GM18508 (cell line): ENCODE measurements around the gene RBMS1.

Experiments used
- ATAC-seq: cut with Tn5 transposase; IDR thresholded peaks from one replicate; pipeline ENCODE4 v1.9.1; 2021; ENCODE audit warnings: moderate number of reproducible peaks; ENCODE audit not compliant: insufficient read depth, unreplicated experiment

The RBMS1 gene

GRCh38 chr2:160389875-160390274 is 103.7 kb downstream of the RBMS1 start:
- ATAC-seq, result no peak

GRCh38 chr2:160388464-160389263 is 104.9 kb downstream of the RBMS1 start:
- no peak for ATAC-seq

GRCh38 chr2:160387558-160388262 is 105.9 kb downstream of the RBMS1 start:
- no peak for ATAC-seq

- no peak for ATAC-seq
Measured at GRCh38 chr2:160384791-160385190, 108.8 kb downstream of the RBMS1 start.

GRCh38 chr2:160381425-160381951 is 112.1 kb downstream of the RBMS1 start:
- no peak for ATAC-seq

GRCh38 chr2:160380611-160381010 is 113.0 kb downstream of the RBMS1 start:
- no peak for ATAC-seq

DNA sequence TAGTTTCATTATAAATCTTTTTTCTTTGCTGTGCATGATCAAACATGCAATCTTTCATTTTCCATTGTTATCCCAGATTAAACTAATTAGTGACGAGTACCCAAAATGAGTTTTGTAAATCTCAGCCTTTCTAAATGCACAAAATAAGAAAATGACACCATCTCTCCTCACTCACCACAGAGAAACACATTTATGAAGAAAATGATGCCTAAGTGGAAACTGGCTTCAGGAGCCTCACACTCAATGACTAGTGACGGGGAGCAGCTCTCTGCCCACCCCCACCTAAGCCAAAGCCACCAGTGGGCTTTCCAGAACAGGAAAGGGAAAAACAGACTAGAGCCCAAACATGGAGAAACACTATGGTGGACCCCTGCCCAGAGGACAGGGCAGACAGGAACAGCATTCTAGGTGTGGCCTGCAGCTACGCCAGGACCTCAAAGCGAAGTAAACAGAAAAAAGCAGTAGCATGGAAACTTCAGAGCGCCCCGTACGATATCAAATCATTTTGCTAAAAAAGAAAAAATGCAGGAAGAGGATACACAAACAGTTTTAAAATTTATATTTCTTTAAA is 113.5 kb downstream of the RBMS1 start:
- no peak for ATAC-seq

DNA sequence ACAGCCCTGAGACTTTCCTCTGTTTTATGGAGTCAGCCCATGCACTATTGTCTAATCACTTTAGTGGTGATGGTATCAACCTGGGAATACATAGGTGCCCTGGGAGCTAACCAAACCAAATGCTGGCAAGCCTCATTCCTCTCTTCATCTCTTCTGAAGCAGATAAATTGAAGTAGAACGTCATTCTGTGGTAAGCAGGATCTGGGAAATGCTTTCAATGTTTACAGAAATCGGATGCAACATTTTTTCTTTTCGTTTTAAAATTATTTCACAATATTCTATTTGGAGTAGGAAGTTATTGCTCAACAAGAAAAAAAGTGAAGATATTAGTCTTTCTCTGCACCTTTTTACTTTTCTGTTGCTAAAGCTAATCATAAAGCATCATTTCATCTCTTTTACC is 114.2 kb downstream of the RBMS1 start:
- ATAC-seq, result no peak

DNA sequence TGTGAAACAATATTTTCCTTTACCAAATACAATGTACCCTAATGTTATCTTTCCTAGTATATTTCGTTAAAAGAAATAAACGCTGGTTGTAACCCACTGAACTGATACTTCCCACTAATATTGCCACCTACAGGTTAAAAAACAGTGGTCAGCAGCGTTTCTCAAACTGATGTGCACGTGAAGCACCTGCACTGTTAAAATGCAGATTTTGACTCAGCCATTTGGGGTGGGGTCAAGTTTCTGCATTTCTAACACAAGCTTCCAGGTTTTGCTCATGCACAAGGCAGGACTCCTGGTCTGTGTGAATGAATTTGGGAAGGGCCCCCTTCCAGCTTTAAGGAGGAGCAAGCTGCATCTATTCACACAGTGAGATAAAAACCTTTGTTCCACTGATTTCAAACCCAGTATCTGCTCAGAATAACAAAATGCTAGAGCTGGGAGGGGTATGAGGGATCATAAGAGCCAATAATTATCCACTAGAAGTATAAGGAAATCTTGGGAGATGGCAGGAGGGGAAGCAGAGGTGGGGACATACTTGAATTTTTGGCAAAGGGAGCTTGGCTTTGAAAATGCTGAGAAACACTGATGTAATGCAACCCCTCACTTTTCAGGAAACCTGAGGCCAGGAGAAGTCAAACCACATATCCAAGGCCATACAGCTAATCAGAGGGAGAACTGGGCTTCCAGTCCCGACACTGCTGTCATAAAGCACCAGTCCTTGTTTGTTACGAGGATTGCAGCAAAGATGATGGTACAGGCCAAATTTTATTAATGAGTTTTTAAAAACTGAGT is 116.2 kb downstream of the RBMS1 start:
- ATAC-seq, result no peak

GRCh38 chr2:160376576-160376975 is 117.0 kb downstream of the RBMS1 start:
- ATAC-seq, result no peak

- ATAC-seq, result no peak
Measured at GRCh38 chr2:160375802-160376469, 117.7 kb downstream of the RBMS1 start.

DNA sequence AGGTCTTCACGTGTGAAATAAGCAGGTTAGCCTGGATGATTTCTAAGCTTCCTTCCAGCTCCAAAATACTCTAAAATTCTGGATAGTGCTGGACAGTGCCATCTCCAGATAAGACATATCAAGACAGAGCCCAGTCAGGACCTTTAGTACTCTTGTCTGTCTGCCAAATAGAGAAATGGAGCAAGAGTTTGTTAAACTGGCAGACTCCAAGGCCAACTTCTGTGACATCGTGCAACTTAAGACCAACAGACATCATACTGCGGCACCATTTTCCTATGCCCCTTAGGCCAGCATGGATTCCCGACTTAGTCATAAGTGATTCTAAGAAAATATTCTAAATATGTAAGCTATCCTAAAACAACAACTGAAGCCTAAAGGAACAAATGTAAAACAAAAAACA is 118.6 kb downstream of the RBMS1 start:
- ATAC-seq, result no peak

DNA sequence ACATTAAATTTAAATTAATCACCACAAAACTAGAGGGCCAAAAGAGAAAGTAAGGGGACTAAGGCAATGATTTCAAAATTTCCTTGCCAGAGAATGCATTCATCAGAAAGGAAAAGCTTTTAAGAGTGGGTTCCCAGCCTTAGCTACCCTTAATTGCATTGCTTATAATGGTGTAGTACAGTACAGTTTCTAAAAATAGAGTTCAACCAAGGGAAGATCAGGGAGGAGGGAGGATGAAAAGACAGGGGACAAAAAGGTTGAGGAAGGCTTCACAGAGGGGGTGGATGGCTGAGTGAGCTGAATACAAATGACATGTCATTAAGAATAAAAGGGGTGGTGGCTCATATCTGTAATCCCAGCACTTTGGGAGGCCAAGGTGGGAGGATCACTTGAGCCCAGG is 119.9 kb downstream of the RBMS1 start:
- no peak for ATAC-seq

- ATAC-seq, result no peak
Measured at GRCh38 chr2:160373263-160373662, 120.3 kb downstream of the RBMS1 start.

GRCh38 chr2:160372585-160372984 is 121.0 kb downstream of the RBMS1 start:
- ATAC-seq, result no peak

GRCh38 chr2:160372010-160372356 is 121.6 kb downstream of the RBMS1 start:
- ATAC-seq, result no peak

DNA sequence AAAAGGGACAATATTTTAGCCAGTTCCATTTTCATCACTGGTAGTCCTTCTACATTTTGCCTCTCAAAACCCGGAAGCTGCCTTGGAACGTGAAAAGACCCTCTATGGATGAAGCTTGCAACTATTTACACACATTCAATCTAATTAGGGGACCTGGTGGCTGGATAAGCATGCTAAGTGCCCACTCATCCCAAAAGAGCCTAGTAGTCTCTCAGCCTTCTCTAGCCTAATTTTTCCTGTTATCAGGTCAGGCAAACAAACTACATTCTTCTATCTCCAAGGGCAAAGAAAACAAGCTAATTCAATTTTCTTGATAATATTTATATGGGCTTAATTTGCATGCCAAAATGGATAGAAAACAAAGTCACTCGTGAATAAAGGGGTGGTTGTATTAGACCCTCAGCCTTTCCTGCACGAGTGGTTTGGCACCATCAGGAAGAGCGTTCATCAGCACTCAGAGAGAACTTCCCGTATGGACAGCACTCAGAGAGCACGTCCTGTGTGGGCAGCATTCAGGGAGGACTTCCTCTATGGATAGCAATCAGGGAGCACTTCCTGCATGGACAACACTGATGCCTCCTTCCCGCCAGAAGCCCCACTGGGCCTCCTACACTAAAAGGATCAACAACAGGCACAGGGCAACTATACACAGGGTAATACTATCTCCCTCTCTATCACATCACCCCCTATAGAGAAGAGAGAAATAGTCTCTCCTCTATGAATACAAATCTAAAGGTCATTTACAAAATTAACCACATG is 122.2 kb downstream of the RBMS1 start:
- ATAC-seq, result no peak

DNA sequence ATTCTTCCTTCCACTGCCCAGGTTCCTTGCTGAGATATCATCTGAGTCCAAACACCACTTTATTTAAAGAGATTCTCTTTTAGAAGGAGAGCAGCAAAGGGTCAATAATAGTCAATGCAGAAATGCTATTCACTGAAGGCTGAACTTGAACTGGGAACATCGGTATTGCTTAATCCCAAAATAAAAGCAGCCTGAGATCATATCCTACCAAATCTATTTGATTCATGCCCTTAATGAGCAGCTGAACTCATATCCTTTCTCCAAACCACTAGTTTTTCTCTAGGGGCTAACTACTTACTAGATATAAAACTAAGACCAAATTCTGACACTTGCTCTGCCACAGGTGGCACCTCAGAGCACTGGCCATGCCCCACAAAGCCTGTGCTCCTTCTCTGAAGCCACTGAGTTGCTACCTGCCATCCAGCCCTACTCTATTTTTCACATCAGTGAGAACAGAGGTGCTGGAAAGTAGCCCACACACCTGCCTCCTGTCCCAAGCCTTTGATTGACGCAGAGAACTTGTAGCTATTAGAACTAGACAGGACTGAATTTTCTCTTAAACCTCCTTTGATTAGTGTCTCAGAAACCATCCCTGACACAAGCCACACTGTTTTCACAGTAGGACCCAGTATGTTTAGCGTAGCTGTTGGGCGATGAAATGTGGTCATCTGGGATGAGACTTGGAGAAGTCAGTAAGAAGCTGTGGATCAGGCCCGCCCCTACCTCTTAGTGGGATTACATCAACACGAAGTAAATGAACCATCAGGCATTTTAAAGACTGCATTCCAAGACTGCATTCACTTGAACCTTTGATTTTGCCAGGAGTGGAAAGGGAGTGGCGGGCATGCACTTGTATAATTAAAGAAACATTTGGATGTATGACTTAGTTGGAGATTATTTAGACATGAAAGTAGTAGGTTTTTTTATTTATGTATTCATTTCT is 124.3 kb downstream of the RBMS1 start:
- ATAC-seq, result no peak
